ENCODE measurements around the gene PMVK. TPM values are rescaled to one million over a fixed set of nuclear protein-coding genes. Genes with fewer than 3 reads are reported as not detected.
A peak's percentile ranks its signal among the peaks of the same experiment; 100 is the strongest.

Gene PMVK
- total and polyA plus RNA-seq, 10 of the 15 experiments (the other 5 are each of a cell fraction or from before 2014, with no cell fraction given): 6.0 to 121 (median 49.4) TPM

DNA sequence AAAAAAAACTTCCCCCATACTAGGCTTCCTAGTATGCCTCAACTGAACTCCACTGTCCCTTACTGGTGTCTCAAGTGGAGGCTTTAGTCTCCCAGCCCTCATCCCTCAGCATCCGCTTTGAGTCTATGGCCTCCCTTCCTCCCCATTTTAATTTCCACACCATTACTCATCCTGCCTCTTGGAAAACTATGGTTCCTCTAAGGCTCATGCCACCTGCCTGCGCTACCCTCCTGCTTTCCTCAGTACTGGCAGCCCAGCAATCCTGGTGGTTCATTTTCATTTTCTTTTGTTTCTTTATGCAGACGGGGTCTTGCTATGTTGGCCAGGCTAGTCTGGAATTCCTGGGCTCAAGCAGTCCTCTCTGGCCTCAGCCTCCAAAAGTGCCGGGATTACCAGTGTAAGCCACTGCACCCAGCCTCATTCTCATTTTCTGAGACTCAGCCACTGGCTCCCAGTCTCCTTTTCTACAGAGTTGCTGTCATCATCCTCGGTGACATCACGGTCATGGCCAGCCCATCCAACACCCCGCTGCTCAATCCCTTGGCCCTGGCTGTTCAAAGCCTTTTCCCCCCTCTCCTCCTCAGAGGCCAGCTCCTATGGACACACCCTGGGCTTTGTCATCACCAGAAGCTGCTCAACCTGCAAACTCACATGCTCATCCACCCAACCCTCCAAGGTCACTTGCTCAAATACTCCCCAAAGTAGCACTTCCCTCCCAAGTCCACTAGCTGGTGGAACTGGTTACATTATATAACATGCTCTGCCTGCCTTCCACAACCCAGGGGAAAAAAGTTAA is 2.3 kb upstream of the PMVK start:
- DNase-seq (ENCODE audit: low read depth, low spot score) (no peak), ATAC-seq (no peak), FAIRE-seq (no peak)
- Histone ChIP-seq H3K9ac (ENCODE audit: control insufficient read depth, insufficient read depth, low read length) (peak overlapping the region; percentile 97), H2AFZ (ENCODE audit: control insufficient read depth, low read depth, low read length) (no peak overlapping the region), H3K79me2 (ENCODE audit: control insufficient read depth, insufficient read depth, low read length) (peaks cover 72% of the 10 kb centered on the region), H3K9me3 (replicated peaks; ENCODE audit: control insufficient read depth, insufficient read depth, low read length) (no peaks in the 10 kb centered on the region; the same call in 2 of the 3 replicates), H3K27me3 (replicated peaks in 1 of 2; ENCODE audit: control insufficient read depth in 2 of 2, insufficient read depth in 2 of 2, low read length in 1 of 2) (no peaks in the 10 kb centered on the region), H3K27ac (ENCODE audit: control insufficient read depth, insufficient read depth) (peak overlapping the region; percentile 100), H3K4me3 (peak overlapping the region; percentile 87; the same call in 1 of the 2 replicates), H3K4me2 (ENCODE audit: control insufficient read depth, insufficient read depth) (peak overlapping the region; percentile 69), H3K36me3 (ENCODE audit: control insufficient read depth in 2 of 2, insufficient read depth in 2 of 2, low read length in 1 of 2) (no peaks in the 10 kb centered on the region), H3K4me1 (ENCODE audit: control insufficient read depth, insufficient read depth, low read length) (peaks cover 57% of the 10 kb centered on the region), H4K20me1 (ENCODE audit: control insufficient read depth, insufficient read depth) (no peaks in the 10 kb centered on the region)
- intact Hi-C loops (cut with micrococcal nuclease; ENCODE audit: unreplicated experiment) (no loop called here), in situ Hi-C loops (cut with MboI) (no loop called here)
- ChIA-PET SMC1A (ENCODE audit: uncharacterized antibody, unreplicated experiment) (interaction anchor here (0.6 to 0.8 kb wide), 2 partner anchors 35 to 56 kb away, joined by 3 to 4 read pairs; no protein-coding TSS in a partner anchor), CTCF (interaction anchor here (0.9 to 3.5 kb wide), 12 partner anchors 10 to 458 kb away, joined by 3 to 20 read pairs (median 4); partner anchors contain the start of gene PYGO2), RAD21 (ENCODE audit: unreplicated experiment) (interaction anchor here (1.2 to 2.6 kb wide), 3 partner anchors 35 to 379 kb away, joined by 4 to 15 read pairs (median 12); no protein-coding TSS in a partner anchor), POLR2A (interaction anchor here (0.6 to 2.9 kb wide), 11 partner anchors 9 to 535 kb away, joined by 3 to 18 read pairs (median 5); partner anchors contain the start of genes CKS1B, EFNA4, PBXIP1 and PYGO2)
- 96% methylated on average over 7 of the region's 7 CpGs for WGBS (ENCODE audit: insufficient coverage, insufficient replicate concordance, low lambda C conversion rate, missing lambda C conversion rate)
- no TSS peak for BruUV-seq (replicated peaks)
- TF ChIP-seq JUND (IDR thresholded peaks at IDR 0.05; ENCODE audit: low read depth, low read length) (no peak), RAD51 (IDR thresholded peaks at IDR 0.05) (no peak), ZNF217 (IDR thresholded peaks at IDR 0.05) (no peak), FOXM1 (IDR thresholded peaks at IDR 0.05; ENCODE audit: low read depth, low read length) (no peak), STAT3 (IDR thresholded peaks at IDR 0.05; ENCODE audit: low read depth, low read length) (no peak), SPI1 (IDR thresholded peaks at IDR 0.05; ENCODE audit: borderline replicate concordance, insufficient read depth, low read depth, low read length) (peak; percentile 30; the same call in 1 of the 2 replicates), BRCA1 (IDR thresholded peaks at IDR 0.05; ENCODE audit: low read depth, low read length) (no peak), TCF12 (IDR thresholded peaks at IDR 0.05; ENCODE audit: low read depth, low read length) (no peak), IKZF2 (IDR thresholded peaks at IDR 0.05) (no peak)
